ENCODE data around the gene FBXO28. TPM values are rescaled to one million over a fixed set of nuclear protein-coding genes. Genes with fewer than 3 reads are reported as not detected.

FBXO28 gene
- total RNA-seq, 2 donors from 2014 or later, result 33.2 to 40.1 TPM

DNA sequence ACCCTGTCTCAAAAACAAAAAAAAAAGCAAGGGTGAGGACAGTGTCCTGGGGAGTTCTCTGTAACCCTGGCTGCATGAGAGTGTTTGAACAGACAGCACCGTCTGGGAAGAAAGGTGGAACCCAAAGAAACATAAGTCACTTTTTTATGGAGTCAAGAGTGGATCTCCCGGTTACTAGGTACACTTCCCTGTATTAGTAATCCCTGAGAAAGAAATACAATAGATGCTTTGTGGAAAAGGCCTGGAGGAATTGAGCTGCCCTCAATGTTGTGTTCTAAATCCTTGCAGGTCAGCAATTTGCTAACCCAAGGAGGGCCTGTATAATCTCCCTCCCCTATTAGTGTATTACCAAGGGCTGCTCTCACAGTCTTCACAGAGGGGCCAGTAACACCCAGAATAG, 85.8 kb downstream of the FBXO28 start:
- H3K9me3 ChIP-seq (ENCODE audit: control insufficient read depth, low read length), result no peaks in the 10 kb centered on the region
- peaks cover 16% of the 10 kb centered on the region for H3K4me1 Mint-ChIP-seq
- no peaks in the 10 kb centered on the region for H3K27me3 Mint-ChIP-seq (ENCODE audit: insufficient read depth)
- no peak for DNase-seq
- no peak overlapping the region for H3K27ac ChIP-seq (ENCODE audit: low read depth, low read length)
- H3K27me3 ChIP-seq (ENCODE audit: control insufficient read depth, insufficient read depth, low read length, poor library complexity, severe bottlenecking), result no peaks in the 10 kb centered on the region
- no peaks in the 10 kb centered on the region for H3K36me3 ChIP-seq (ENCODE audit: control insufficient read depth, insufficient read depth, low read length)
- H3K9ac ChIP-seq (ENCODE audit: extremely low read depth, low read length, poor library complexity, severe bottlenecking), result no peak overlapping the region
- H3K4me1 ChIP-seq (ENCODE audit: control insufficient read depth, insufficient read depth, low read length), result no peaks in the 10 kb centered on the region
- TF ChIP-seq, protein P1, sequence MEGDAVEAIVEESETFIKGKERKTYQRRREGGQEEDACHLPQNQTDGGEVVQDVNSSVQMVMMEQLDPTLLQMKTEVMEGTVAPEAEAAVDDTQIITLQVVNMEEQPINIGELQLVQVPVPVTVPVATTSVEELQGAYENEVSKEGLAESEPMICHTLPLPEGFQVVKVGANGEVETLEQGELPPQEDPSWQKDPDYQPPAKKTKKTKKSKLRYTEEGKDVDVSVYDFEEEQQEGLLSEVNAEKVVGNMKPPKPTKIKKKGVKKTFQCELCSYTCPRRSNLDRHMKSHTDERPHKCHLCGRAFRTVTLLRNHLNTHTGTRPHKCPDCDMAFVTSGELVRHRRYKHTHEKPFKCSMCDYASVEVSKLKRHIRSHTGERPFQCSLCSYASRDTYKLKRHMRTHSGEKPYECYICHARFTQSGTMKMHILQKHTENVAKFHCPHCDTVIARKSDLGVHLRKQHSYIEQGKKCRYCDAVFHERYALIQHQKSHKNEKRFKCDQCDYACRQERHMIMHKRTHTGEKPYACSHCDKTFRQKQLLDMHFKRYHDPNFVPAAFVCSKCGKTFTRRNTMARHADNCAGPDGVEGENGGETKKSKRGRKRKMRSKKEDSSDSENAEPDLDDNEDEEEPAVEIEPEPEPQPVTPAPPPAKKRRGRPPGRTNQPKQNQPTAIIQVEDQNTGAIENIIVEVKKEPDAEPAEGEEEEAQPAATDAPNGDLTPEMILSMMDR (conservative IDR thresholded peaks at IDR 0.05), result no peak
- 81 to 89% methylated on average over 2 of the region's 2 CpGs for WGBS, 2 experiments (ENCODE audit: insufficient coverage in 1 of 2, insufficient read length in 1 of 2)
- no peaks in the 10 kb centered on the region for H3K9me3 Mint-ChIP-seq
- no peak overlapping the region for H3K27ac Mint-ChIP-seq
- no peak overlapping the region for H3K4me3 Mint-ChIP-seq
- H3K36me3 Mint-ChIP-seq (ENCODE audit: low read depth), result peaks cover 3% of the 10 kb centered on the region
- no peak overlapping the region for H3K4me3 ChIP-seq (ENCODE audit: low read length)

DNA sequence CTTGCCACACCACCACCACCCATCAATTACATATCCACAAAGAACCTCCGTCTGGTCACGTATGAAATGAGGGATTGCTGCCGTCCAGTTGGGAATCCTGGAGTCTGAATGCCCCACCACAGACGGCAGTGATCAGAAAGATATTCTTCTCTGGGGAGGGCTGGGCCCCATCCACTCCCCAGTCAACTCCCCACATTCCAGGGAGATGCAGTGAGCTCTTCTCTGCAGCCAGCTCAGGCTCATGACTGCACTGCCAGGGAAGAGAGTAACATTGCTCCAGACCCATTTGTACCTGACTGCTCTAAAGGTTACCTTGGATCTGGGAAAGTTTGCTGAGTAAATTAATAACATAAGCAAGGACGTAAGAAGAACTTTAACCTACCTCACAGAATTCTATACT, 87.5 kb downstream of the FBXO28 start:
- no peaks in the 10 kb centered on the region for H3K36me3 ChIP-seq (ENCODE audit: control insufficient read depth, insufficient read depth, low read length)
- TF ChIP-seq, protein P1 (conservative IDR thresholded peaks at IDR 0.05), result no peak
- H3K4me1 ChIP-seq (ENCODE audit: control insufficient read depth, insufficient read depth, low read length), result no peaks in the 10 kb centered on the region
- no peaks in the 10 kb centered on the region for H3K9me3 ChIP-seq (ENCODE audit: control insufficient read depth, low read length)
- Mint-ChIP-seq H3K4me3 (no peak overlapping the region), H3K4me1 (peaks cover 16% of the 10 kb centered on the region), H3K36me3 (ENCODE audit: low read depth) (no peaks in the 10 kb centered on the region), H3K9me3 (no peaks in the 10 kb centered on the region), H3K27ac (no peak overlapping the region), H3K27me3 (ENCODE audit: insufficient read depth) (no peaks in the 10 kb centered on the region)
- no peaks in the 10 kb centered on the region for H3K27me3 ChIP-seq (ENCODE audit: control insufficient read depth, insufficient read depth, low read length, poor library complexity, severe bottlenecking)
- no peak for DNase-seq
- no peak overlapping the region for H3K4me3 ChIP-seq (ENCODE audit: low read length)
- no peak overlapping the region for H3K27ac ChIP-seq (ENCODE audit: low read depth, low read length)
- WGBS, 2 experiments (ENCODE audit: insufficient coverage in 1 of 2, insufficient read length in 1 of 2), result 87 to 94% methylated on average over 3 to 5 of the region's 5 CpGs
- H3K9ac ChIP-seq (ENCODE audit: extremely low read depth, low read length, poor library complexity, severe bottlenecking), result no peak overlapping the region

DNA sequence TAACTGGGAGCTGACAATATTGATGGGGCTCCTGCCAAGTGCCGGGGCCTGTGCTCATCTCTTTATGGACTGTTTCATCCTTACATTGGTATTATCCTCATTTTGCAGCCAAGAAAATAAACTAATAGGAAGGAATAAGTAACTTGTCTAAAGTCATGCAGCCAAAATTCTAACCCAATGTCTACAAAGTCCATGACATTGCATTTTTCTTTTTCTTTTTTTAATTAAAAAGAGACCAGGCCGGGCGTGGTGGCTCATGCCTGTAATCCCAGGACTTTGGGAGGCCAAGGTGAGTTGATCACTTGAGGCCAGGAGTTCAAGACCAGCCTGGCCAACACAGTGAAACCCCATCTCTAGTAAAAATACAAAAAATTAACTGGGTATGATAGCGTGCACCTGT, 87.9 kb downstream of the FBXO28 start:
- WGBS, 2 experiments (ENCODE audit: insufficient coverage in 1 of 2, insufficient read length in 1 of 2), result 88 to 98% methylated on average over 3 to 4 of the region's 4 CpGs
- no peaks in the 10 kb centered on the region for H3K36me3 Mint-ChIP-seq (ENCODE audit: low read depth)
- H3K4me3 ChIP-seq (ENCODE audit: low read length), result no peak overlapping the region
- no peaks in the 10 kb centered on the region for H3K9me3 Mint-ChIP-seq
- H3K27ac Mint-ChIP-seq, result no peak overlapping the region
- no peaks in the 10 kb centered on the region for H3K36me3 ChIP-seq (ENCODE audit: control insufficient read depth, insufficient read depth, low read length)
- H3K9me3 ChIP-seq (ENCODE audit: control insufficient read depth, low read length), result no peaks in the 10 kb centered on the region
- no peak for DNase-seq
- H3K27ac ChIP-seq (ENCODE audit: low read depth, low read length), result no peak overlapping the region
- no peaks in the 10 kb centered on the region for H3K27me3 ChIP-seq (ENCODE audit: control insufficient read depth, insufficient read depth, low read length, poor library complexity, severe bottlenecking)
- H3K4me1 Mint-ChIP-seq, result peaks cover 16% of the 10 kb centered on the region
- no peak overlapping the region for H3K4me3 Mint-ChIP-seq
- no peak overlapping the region for H3K9ac ChIP-seq (ENCODE audit: extremely low read depth, low read length, poor library complexity, severe bottlenecking)
- no peaks in the 10 kb centered on the region for H3K27me3 Mint-ChIP-seq (ENCODE audit: insufficient read depth)
- TF ChIP-seq, protein P1 (conservative IDR thresholded peaks at IDR 0.05), result no peak
- H3K4me1 ChIP-seq (ENCODE audit: control insufficient read depth, insufficient read depth, low read length), result no peaks in the 10 kb centered on the region
